H1 (cell line): ENCODE data around the gene RB1. TPM values are rescaled to one million over a fixed set of nuclear protein-coding genes. Genes with fewer than 3 reads are reported as not detected.

Experiments used
- CTCF ChIA-PET: fragments of 300-600 bp; sonication (Branson Sonifier 250); formaldehyde crosslinking; loops from one replicate; lab custom pipeline; 2021; ENCODE audit not compliant: partially characterized antibody; lab: Charles Lee
- POLR2A ChIA-PET: fragments of 300-600 bp; sonication (Branson Sonifier 250); formaldehyde crosslinking; loops from one replicate; lab custom pipeline; 2021; ENCODE audit warnings: inconsistent platforms; ENCODE audit not compliant: partially characterized antibody; lab: Charles Lee
- DNase-seq, 2 experiments: peaks; one replicate each; pipeline versions ENCODE4 v3.0.0 to v3.0.0-alpha.2; 2010 to 2022; ENCODE audit warnings: low spot score in 2 of 2, low read depth in 1 of 2, mixed read lengths in 1 of 2
- FAIRE-seq: peaks from 2 replicates; lab custom pipeline; 2011; peaks lifted over from hg19 to GRCh38; lab: Jason Lieb, UNC
- H2AFZ ChIP-seq: 2 replicates; pipeline ENCODE4 v1.8.1; 2012; ENCODE audit warnings: low read length, inconsistent platforms
- H2AK5ac ChIP-seq: 2 replicates; pipeline ENCODE4 v1.6.1; 2013; ENCODE audit warnings: low read depth, low read length
- H2BK120ac ChIP-seq: replicated peaks from 2 replicates; pipeline ENCODE3; 2013; ENCODE audit warnings: low read depth, low read length, inconsistent platforms
- H2BK12ac ChIP-seq: 2 replicates; pipeline ENCODE4 v1.6.1; 2013; ENCODE audit warnings: low read depth, low read length
- H2BK15ac ChIP-seq: 2 replicates; pipeline ENCODE4 v1.6.1; 2013; ENCODE audit warnings: low read length
- H2BK20ac ChIP-seq: 2 replicates; pipeline ENCODE4 v1.6.1; 2013; ENCODE audit warnings: low read length
- H2BK5ac ChIP-seq: 2 replicates; pipeline ENCODE4 v1.6.1; 2013; ENCODE audit warnings: low read depth, low read length
- H3K14ac ChIP-seq: 2 replicates; pipeline ENCODE4 v1.6.1; 2013; ENCODE audit warnings: inconsistent platforms; ENCODE audit not compliant: insufficient read length
- H3K18ac ChIP-seq: 2 replicates; pipeline ENCODE4 v1.6.1; 2013; ENCODE audit warnings: low read length; ENCODE audit errors: extremely low read depth
- H3K23ac ChIP-seq: 2 replicates; pipeline ENCODE4 v1.6.1; 2013; ENCODE audit warnings: inconsistent platforms; ENCODE audit not compliant: insufficient read length
- H3K23me2 ChIP-seq: 2 replicates; pipeline ENCODE4 v1.6.1; 2013; ENCODE audit warnings: low read depth, low read length
- H3K27ac ChIP-seq: 2 replicates; pipeline ENCODE4 v1.6.1; 2011; ENCODE audit warnings: low read depth, low read length, inconsistent platforms
- H3K27me3 ChIP-seq, 4 experiments: replicated peaks in 1 of 4; 1 replicate in 1 of 4; 2 replicates in 3 of 4; pipeline versions ENCODE4 v1.6.1 to v1.8.1; 2011 to 2013; ENCODE audit warnings: low read length in 3 of 4, mild to moderate bottlenecking in 3 of 4, inconsistent platforms in 2 of 4, mixed read lengths in 2 of 4, moderate library complexity in 1 of 4; ENCODE audit not compliant: control insufficient read depth in 3 of 4, insufficient read depth in 3 of 4; ENCODE audit errors: extremely low read depth in 1 of 4
- H3K36me3 ChIP-seq, 4 experiments: 2 replicates each; pipeline versions ENCODE4 v1.6.1 to v1.8.1; 2011 to 2013; ENCODE audit warnings: mild to moderate bottlenecking in 4 of 4, low read length in 3 of 4, moderate library complexity in 2 of 4, control low read depth in 1 of 4, inconsistent platforms in 1 of 4; ENCODE audit not compliant: insufficient read depth in 4 of 4, control insufficient read depth in 2 of 4
- H3K4ac ChIP-seq: replicated peaks from 2 replicates; pipeline ENCODE3; 2013; ENCODE audit warnings: low read length, low read depth, mixed read lengths, inconsistent platforms; ENCODE audit not compliant: insufficient read length
- H3K4me1 ChIP-seq, 4 experiments: replicated peaks in 1 of 4; 1 replicate in 1 of 4; 2 replicates in 3 of 4; pipeline versions ENCODE4 v1.6.1 to v1.8.1; 2011 to 2013; ENCODE audit warnings: low read length in 3 of 4, inconsistent platforms in 2 of 4, mixed read lengths in 1 of 4; ENCODE audit not compliant: insufficient read depth in 4 of 4, control insufficient read depth in 3 of 4
- H3K4me2 ChIP-seq, 2 experiments: 2 replicates each; pipeline versions ENCODE4 v1.6.1 to v1.8.1; 2011 to 2013; ENCODE audit warnings: low read depth in 2 of 2, low read length in 2 of 2, control low read depth in 1 of 2, inconsistent platforms in 1 of 2, mild to moderate bottlenecking in 1 of 2; ENCODE audit not compliant: insufficient read depth in 1 of 2
- H3K4me3 ChIP-seq, 4 experiments: fragments of 200-600, 300-600 bp in 1 of 4; sonication (generic), shearing (Covaris generic), sonication (Bioruptor Twin) in 1 of 4; 2 replicates each; pipeline versions ENCODE4 v1.5.1 to v1.8.1; 2011 to 2016; ENCODE audit warnings: low read length in 4 of 4, low read depth in 3 of 4, control low read depth in 2 of 4, inconsistent platforms in 2 of 4, mild to moderate bottlenecking in 2 of 4, mixed read lengths in 1 of 4, moderate library complexity in 1 of 4; ENCODE audit not compliant: insufficient read depth in 2 of 4; ENCODE audit errors: extremely low read depth in 1 of 4
- H3K56ac ChIP-seq: replicated peaks from 2 replicates; pipeline ENCODE3; 2013; ENCODE audit warnings: low read depth, mild to moderate bottlenecking, mixed read lengths, low read length, inconsistent platforms; ENCODE audit not compliant: insufficient read length
- H3K79me1 ChIP-seq: 2 replicates; pipeline ENCODE4 v1.6.1; 2013; ENCODE audit warnings: low read depth, low read length, control low read depth
- H3K79me2 ChIP-seq, 2 experiments: 2 replicates each; pipeline versions ENCODE4 v1.6.1 to v1.8.1; 2012 to 2013; ENCODE audit warnings: low read length in 2 of 2, mild to moderate bottlenecking in 2 of 2, inconsistent platforms in 1 of 2; ENCODE audit not compliant: insufficient read depth in 2 of 2, control insufficient read depth in 1 of 2
- H3K9ac ChIP-seq, 4 experiments: replicated peaks in 1 of 4; 1 replicate in 1 of 4; 2 replicates in 3 of 4; pipeline versions ENCODE4 v1.6.1 to v1.8.1; 2011 to 2013; ENCODE audit warnings: low read depth in 3 of 4, low read length in 3 of 4, control low read depth in 2 of 4, mild to moderate bottlenecking in 2 of 4, moderate library complexity in 2 of 4, inconsistent platforms in 1 of 4; ENCODE audit errors: extremely low read depth in 1 of 4
- H3K9me3 ChIP-seq, 2 experiments: 2 replicates each; pipeline versions ENCODE4 v1.6.1 to v1.8.1; 2012 to 2013; ENCODE audit warnings: mild to moderate bottlenecking in 2 of 2, moderate library complexity in 2 of 2, control low read depth in 1 of 2, inconsistent platforms in 1 of 2, low read depth in 1 of 2, low read length in 1 of 2, mixed read lengths in 1 of 2; ENCODE audit not compliant: insufficient read depth in 2 of 2
- H4K20me1 ChIP-seq, 2 experiments: replicated peaks in 1 of 2; 2 replicates each; pipeline versions ENCODE3 to v1.8.1; 2011 to 2013; ENCODE audit warnings: inconsistent platforms in 2 of 2, low read length in 2 of 2, mild to moderate bottlenecking in 1 of 2; ENCODE audit not compliant: insufficient read depth in 2 of 2, control insufficient read depth in 1 of 2
- H4K5ac ChIP-seq: 2 replicates; pipeline ENCODE4 v1.6.1; 2013; ENCODE audit warnings: low read length, low read depth, mixed read lengths, inconsistent platforms; ENCODE audit not compliant: insufficient read length
- H4K8ac ChIP-seq: 2 replicates; pipeline ENCODE4 v1.8.0; 2013; ENCODE audit warnings: mild to moderate bottlenecking, moderate library complexity, low read length, inconsistent platforms; ENCODE audit not compliant: insufficient read depth; ENCODE audit errors: extremely low read depth
- H4K91ac ChIP-seq: replicated peaks from 2 replicates; pipeline ENCODE3; 2013; ENCODE audit warnings: low read length, mixed read lengths, inconsistent platforms; ENCODE audit not compliant: insufficient read length
- BACH1 ChIP-seq: IDR thresholded peaks from 2 replicates; pipeline ENCODE4 v1.6.1; 2012; ENCODE audit warnings: low read length, improper control_type of control experiment
- CEBPB ChIP-seq: IDR thresholded peaks from 2 replicates; pipeline ENCODE4 v1.6.1; 2012; ENCODE audit warnings: low read depth, low read length
- CTBP2 ChIP-seq: IDR thresholded peaks from 2 replicates; pipeline ENCODE4 v1.7.0; 2011; ENCODE audit warnings: borderline replicate concordance, mild to moderate bottlenecking, moderate library complexity, mixed read lengths, low read length; ENCODE audit not compliant: insufficient read depth, insufficient read length
- E2F6 ChIP-seq: IDR thresholded peaks from 2 replicates; pipeline ENCODE4 v1.6.1; 2012; ENCODE audit warnings: inconsistent platforms
- KDM1A ChIP-seq: fragments of 200-600, 300-600 bp; sonication (generic); IDR thresholded peaks from 2 replicates; pipeline ENCODE4 v1.7.1; 2016; ENCODE audit warnings: mild to moderate bottlenecking, low read length, borderline replicate concordance
- RBBP5 ChIP-seq: IDR thresholded peaks from 2 replicates; pipeline ENCODE4 v1.7.1; 2012; ENCODE audit warnings: low read depth, mild to moderate bottlenecking, inconsistent platforms, low read length, moderate library complexity, borderline replicate concordance
- SIN3A ChIP-seq, 2 experiments: IDR thresholded peaks in 1 of 2; conservative IDR thresholded peaks in 1 of 2; 2 replicates each; pipeline ENCODE4 v1.6.1; 2011 to 2012; ENCODE audit warnings: low read length in 2 of 2, improper control_type of control experiment in 1 of 2, low read depth in 1 of 2, mild to moderate bottlenecking in 1 of 2
- SUZ12 ChIP-seq: fragments of 200-600 bp; sonication (generic); IDR thresholded peaks from 2 replicates; pipeline ENCODE4 v1.6.1; 2012; ENCODE audit warnings: mild to moderate bottlenecking, inconsistent platforms, low read length, moderate library complexity, mixed read lengths
- TEAD4 ChIP-seq: IDR thresholded peaks from 2 replicates; pipeline ENCODE4 v1.6.1; 2012; ENCODE audit warnings: low read depth, low read length, inconsistent platforms, mixed read lengths
- ZNF274 ChIP-seq: IDR thresholded peaks from 2 replicates; pipeline ENCODE4 v1.7.0; 2012; ENCODE audit warnings: low read length, borderline replicate concordance; ENCODE audit errors: extremely low read depth
- WGBS, 2 experiments: shearing (Covaris generic) in 1 of 2; methylation state at CpG; one replicate each; pipeline versions ENCODE4 v1.1.6 to v1.1.7; 2013 to 2015; ENCODE audit warnings: low lambda C conversion rate in 2 of 2, mixed read lengths in 2 of 2, inconsistent platforms in 1 of 2, low coverage in 1 of 2, missing lambda C conversion rate in 1 of 2; ENCODE audit not compliant: insufficient replicate concordance in 2 of 2, insufficient coverage in 1 of 2, insufficient read length in 1 of 2; ENCODE audit errors: extremely low coverage in 1 of 2, missing lambda C conversion rate in 1 of 2; 5-methylcytosine and 5-hydroxymethylcytosine counted together
- polyA plus RNA-seq, 7 experiments: library from polyadenylated mRNA; depleted of rRNA in 3 of 7; stranded (reverse) in 5 of 7; unstranded in 2 of 7; fragments of >200 nt in 5 of 7; fragments of 200-250 nt in 2 of 7; gene quantifications; 1 replicate in 5 of 7; 2 replicates in 1 of 7; 4 replicates in 1 of 7; pipeline versions ENCODE4 v1.2.1 to v1.2.3, GENCODE V29; 2011 to 2013; ENCODE audit warnings: missing spikeins in 2 of 7, mixed read lengths in 2 of 7
- total RNA-seq: library from RNA; stranded (reverse); fragmentation: NEBNext Ultra II Directional; extraction: Animal tissue kit (Norgen Biotek cat#: 25700); gene quantifications from 2 replicates; pipeline ENCODE4 v1.2.1, GENCODE V29; 2021
- TF ChIP-seq, protein P1 (sequence below): IDR thresholded peaks from 2 replicates; pipeline ENCODE4 v1.6.1; 2011; ENCODE audit warnings: low read length, improper control_type of control experiment
- TF ChIP-seq, protein P2 (sequence below): IDR thresholded peaks from 2 replicates; pipeline ENCODE4 v1.6.1; 2012; ENCODE audit warnings: inconsistent platforms

RB1 gene
- total and polyA plus RNA-seq, 2 of the 8 experiments (the other 6 are each of a cell fraction or from before 2014, with no cell fraction given): 4.1 to 17.5 TPM

- Histone ChIP-seq H3K9me3 (no peaks in the 10 kb centered on the region), H3K14ac (no peak overlapping the region), H3K79me2 (no peaks in the 10 kb centered on the region), H3K79me1 (no peaks in the 10 kb centered on the region; the same call in 1 of the 2 replicates), H3K4me1 (no peaks in the 10 kb centered on the region), H3K27me3 (no peaks in the 10 kb centered on the region), H3K23ac (no peak overlapping the region), H3K56ac (no peak overlapping the region), H3K23me2 (no peaks in the 10 kb centered on the region; the same call in 1 of the 2 replicates), H3K36me3 (no peaks in the 10 kb centered on the region), H4K20me1 (no peaks in the 10 kb centered on the region), H2BK15ac (no peak overlapping the region), H3K4me2 (no peak overlapping the region), H2BK5ac (no peak overlapping the region), H3K4ac (no peak overlapping the region), H2BK20ac (no peak overlapping the region), H3K27ac (no peak overlapping the region), H3K18ac (no peak overlapping the region), H2AFZ (no peak overlapping the region), H3K9ac (no peak overlapping the region), H2BK120ac (no peak overlapping the region), H2AK5ac (no peak overlapping the region), H2BK12ac (no peak overlapping the region), H4K8ac (no peak overlapping the region), H4K5ac (no peak overlapping the region), H3K4me3 (no peak overlapping the region), H4K91ac (no peak overlapping the region)
- FAIRE-seq: no peak
- WGBS, 2 experiments: 83% methylated on average over 2 of the region's 2 CpGs; no CpG with 5 or more reads in 1 of the 2 experiments
- CTCF ChIA-PET: no interaction called here
- POLR2A ChIA-PET: no interaction called here
- DNase-seq: no peak
- TF ChIP-seq CTBP2 (no peak), RBBP5 (no peak), KDM1A (no peak), E2F6 (no peak), SUZ12 (no peak), SIN3A (conservative IDR thresholded peaks at IDR 0.05 in 1 of 2, IDR thresholded peaks at IDR 0.05 in 1 of 2; ENCODE audit: low read depth in 1 of 2, low read length in 2 of 2) (no peak), BACH1 (no peak), ZNF274 (no peak), TEAD4 (no peak), CEBPB (no peak)
- TF ChIP-seq, protein P1, sequence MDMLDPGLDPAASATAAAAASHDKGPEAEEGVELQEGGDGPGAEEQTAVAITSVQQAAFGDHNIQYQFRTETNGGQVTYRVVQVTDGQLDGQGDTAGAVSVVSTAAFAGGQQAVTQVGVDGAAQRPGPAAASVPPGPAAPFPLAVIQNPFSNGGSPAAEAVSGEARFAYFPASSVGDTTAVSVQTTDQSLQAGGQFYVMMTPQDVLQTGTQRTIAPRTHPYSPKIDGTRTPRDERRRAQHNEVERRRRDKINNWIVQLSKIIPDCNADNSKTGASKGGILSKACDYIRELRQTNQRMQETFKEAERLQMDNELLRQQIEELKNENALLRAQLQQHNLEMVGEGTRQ: no peak
- TF ChIP-seq, protein P2, sequence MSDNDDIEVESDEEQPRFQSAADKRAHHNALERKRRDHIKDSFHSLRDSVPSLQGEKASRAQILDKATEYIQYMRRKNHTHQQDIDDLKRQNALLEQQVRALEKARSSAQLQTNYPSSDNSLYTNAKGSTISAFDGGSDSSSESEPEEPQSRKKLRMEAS: no peak
Measured at GRCh38 chr13:48296528-48296927, 7.0 kb upstream of the RB1 start.
